OCI-M2 (cell line): ENCODE measurements around the gene SND1.

Experiments
- DNase-seq: peaks from one replicate; lab custom pipeline; 2025; ENCODE audit not compliant: unreplicated experiment; lab: John Stamatoyannopoulos, UW

Gene SND1

GRCh38 chr7:127858915-127859189 lies 206.9 kb downstream of the SND1 start:
- DNase-seq, result no peak

- no peak for DNase-seq
Measured at GRCh38 chr7:127859330-127859729, 207.3 kb downstream of the SND1 start.

- DNase-seq, result no peak
Measured at GRCh38 chr7:127862525-127862924, 210.5 kb downstream of the SND1 start.

GRCh38 chr7:127863082-127863481 lies 211.1 kb downstream of the SND1 start:
- DNase-seq, result no peak

GRCh38 chr7:127865466-127865865 lies 213.5 kb downstream of the SND1 start:
- DNase-seq, result no peak

GRCh38 chr7:127870231-127870907 lies 218.4 kb downstream of the SND1 start:
- DNase-seq, result no peak

- no peak for DNase-seq
Measured at GRCh38 chr7:127871226-127871625, 219.2 kb downstream of the SND1 start.

- no peak for DNase-seq
Measured at GRCh38 chr7:127872122-127872521, 220.1 kb downstream of the SND1 start.

GRCh38 chr7:127873151-127873550 lies 221.2 kb downstream of the SND1 start:
- DNase-seq, result no peak

- DNase-seq, result no peak
Measured at GRCh38 chr7:127873715-127874636, 222.0 kb downstream of the SND1 start.

- DNase-seq, result no peak
Measured at GRCh38 chr7:127874951-127875608, 223.1 kb downstream of the SND1 start.

- DNase-seq, result no peak
Measured at GRCh38 chr7:127876393-127876792, 224.4 kb downstream of the SND1 start.

- no peak for DNase-seq
Measured at GRCh38 chr7:127877951-127878350, 226.0 kb downstream of the SND1 start.

GRCh38 chr7:127878791-127879190 lies 226.8 kb downstream of the SND1 start:
- DNase-seq, result no peak

GRCh38 chr7:127879436-127879835 lies 227.4 kb downstream of the SND1 start:
- no peak for DNase-seq

GRCh38 chr7:127879942-127880341 lies 227.9 kb downstream of the SND1 start:
- DNase-seq, result no peak

- no peak for DNase-seq
Measured at GRCh38 chr7:127880454-127880853, 228.5 kb downstream of the SND1 start.

GRCh38 chr7:127881564-127881963 lies 229.6 kb downstream of the SND1 start:
- DNase-seq, result no peak

- DNase-seq, result no peak
Measured at GRCh38 chr7:127882313-127882920, 230.4 kb downstream of the SND1 start.

- DNase-seq, result no peak
Measured at GRCh38 chr7:127884066-127884559, 232.1 kb downstream of the SND1 start.

GRCh38 chr7:127885222-127885772 lies 233.3 kb downstream of the SND1 start:
- no peak for DNase-seq
